GM23248 (cell line): Measurements from ENCODE around the gene RSPH9.

Experiments
- EZH2 ChIP-seq: fragments of 200-600 bp; sonication (generic); IDR thresholded peaks from 2 replicates; pipeline ENCODE4 v1.6.1; 2018; ENCODE audit warnings: antibody characterized with exemption, mild to moderate bottlenecking; ENCODE audit not compliant: insufficient read depth, poor library complexity, severe bottlenecking
- EZH2phosphoT487 ChIP-seq: fragments of 200-600 bp; sonication (generic); IDR thresholded peaks from 2 replicates; pipeline ENCODE4 v1.6.1; 2018; ENCODE audit warnings: antibody characterized with exemption, moderate library complexity, mild to moderate bottlenecking, low read depth; ENCODE audit not compliant: insufficient read depth

- no peak for TF ChIP-seq EZH2
- TF ChIP-seq EZH2phosphoT487: no peak
Observed at GRCh38 chr6:43671011-43671800, 26.4 kb downstream of the RSPH9 start.
